ENCODE measurements around the gene ASTN2. TPM values are rescaled to one million over a fixed set of nuclear protein-coding genes. Genes with fewer than 3 reads are reported as not detected.

ASTN2 gene
- total RNA-seq, 1 donor, result 3.1 TPM

DNA sequence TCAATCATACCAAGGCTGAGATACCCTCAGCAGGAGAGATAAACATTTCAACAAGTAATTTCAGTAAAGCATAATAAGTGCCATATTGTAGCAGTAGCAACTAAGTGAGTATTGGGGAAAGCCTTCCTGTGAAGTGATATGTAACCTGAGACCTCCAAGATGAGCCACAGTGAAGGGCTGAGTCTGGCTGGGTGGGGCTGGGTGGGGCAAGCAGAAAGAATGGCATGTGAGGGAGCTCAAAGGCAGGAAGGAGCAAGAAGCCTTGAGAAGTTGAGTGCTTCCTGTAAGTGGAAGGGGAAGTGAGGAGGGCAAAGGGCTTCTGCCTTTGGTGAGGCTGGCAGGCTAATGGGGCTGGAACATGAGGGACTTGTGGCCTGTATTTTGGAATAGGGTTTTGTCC lies 19.7 kb upstream of the ASTN2 start:
- Histone ChIP-seq H3K4me3 (ENCODE audit: low read length) (no peak overlapping the region), H3K9me3 (ENCODE audit: low read depth, low read length) (no peaks in the 10 kb centered on the region), H3K27me3 (ENCODE audit: insufficient read depth, low read length) (no peaks in the 10 kb centered on the region), H3K4me1 (ENCODE audit: insufficient read depth, low read length) (no peaks in the 10 kb centered on the region)

DNA sequence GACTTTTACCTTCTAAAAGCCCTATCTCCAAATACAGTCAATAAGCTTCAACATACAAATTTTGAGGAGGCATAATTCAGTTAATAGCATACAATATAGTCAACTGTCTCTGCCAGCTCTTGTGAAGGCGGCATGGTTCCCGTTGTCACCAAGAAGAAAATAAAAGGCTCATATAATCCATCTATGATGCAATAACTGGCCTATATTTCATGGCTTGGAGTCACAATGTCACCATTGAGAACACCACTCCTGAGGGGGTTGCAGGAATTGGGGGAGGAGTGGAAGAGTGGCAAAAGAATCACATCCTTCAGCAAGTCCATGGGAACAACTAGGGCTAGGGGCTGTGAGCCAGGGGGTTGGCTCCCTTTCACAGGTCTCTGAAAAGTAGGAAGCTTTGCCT lies 16.0 kb upstream of the ASTN2 start:
- Histone ChIP-seq H3K9me3 (ENCODE audit: low read depth, low read length) (no peaks in the 10 kb centered on the region), H3K27me3 (ENCODE audit: insufficient read depth, low read length) (no peaks in the 10 kb centered on the region), H3K4me1 (ENCODE audit: insufficient read depth, low read length) (no peaks in the 10 kb centered on the region), H3K4me3 (ENCODE audit: low read length) (no peak overlapping the region)

DNA sequence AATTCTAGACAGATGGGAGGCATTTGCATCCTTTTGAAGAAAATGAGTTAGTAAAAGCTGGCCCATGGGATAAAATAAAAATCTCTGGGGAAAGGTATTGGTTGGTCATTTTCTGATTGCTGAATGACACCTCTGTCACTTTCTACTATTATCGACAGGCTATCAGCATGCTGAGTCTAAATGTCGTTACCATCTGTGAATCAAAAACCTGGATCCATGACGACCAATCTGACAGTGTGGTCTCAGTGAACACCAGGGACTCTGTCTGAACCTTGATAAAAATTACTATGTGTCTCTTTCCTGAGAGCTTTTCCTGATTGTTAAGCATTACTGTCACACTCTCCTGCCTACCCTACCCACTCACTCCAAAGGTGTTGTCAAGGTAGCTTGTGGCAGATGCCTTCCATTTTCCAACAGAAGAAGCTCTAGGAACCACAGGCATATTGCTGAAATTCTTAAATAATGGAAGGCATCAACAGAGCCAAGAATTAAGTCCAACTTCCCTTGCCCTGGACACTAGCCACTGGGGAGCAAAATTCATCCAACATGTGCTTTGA lies 12.6 kb upstream of the ASTN2 start:
- Histone ChIP-seq H3K4me3 (ENCODE audit: low read length) (no peak overlapping the region), H3K27me3 (ENCODE audit: insufficient read depth, low read length) (no peaks in the 10 kb centered on the region), H3K4me1 (ENCODE audit: insufficient read depth, low read length) (no peaks in the 10 kb centered on the region), H3K9me3 (ENCODE audit: low read depth, low read length) (no peaks in the 10 kb centered on the region)

DNA sequence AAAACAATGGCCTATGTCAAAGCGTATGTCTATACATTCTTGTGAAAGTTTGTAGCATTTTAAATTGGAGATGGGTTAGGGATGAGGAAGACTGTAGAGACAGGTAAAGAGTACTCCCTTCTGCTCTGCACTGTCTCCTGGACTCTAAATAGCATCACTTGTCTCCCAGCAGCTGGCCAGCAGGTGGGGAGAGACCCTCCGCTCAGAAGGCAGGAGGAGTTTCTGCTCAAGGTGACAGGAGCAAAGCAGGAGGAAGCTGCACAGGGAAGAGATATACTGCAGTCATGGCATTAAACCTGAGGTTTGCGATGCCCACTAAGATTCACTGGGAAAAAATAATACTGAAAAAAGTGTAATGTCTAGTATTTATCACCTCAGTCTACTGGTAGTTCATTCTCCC lies 10.7 kb upstream of the ASTN2 start:
- Histone ChIP-seq H3K9me3 (ENCODE audit: low read depth, low read length) (no peaks in the 10 kb centered on the region), H3K4me1 (ENCODE audit: insufficient read depth, low read length) (no peaks in the 10 kb centered on the region), H3K4me3 (ENCODE audit: low read length) (no peak overlapping the region), H3K27me3 (ENCODE audit: insufficient read depth, low read length) (no peaks in the 10 kb centered on the region)

DNA sequence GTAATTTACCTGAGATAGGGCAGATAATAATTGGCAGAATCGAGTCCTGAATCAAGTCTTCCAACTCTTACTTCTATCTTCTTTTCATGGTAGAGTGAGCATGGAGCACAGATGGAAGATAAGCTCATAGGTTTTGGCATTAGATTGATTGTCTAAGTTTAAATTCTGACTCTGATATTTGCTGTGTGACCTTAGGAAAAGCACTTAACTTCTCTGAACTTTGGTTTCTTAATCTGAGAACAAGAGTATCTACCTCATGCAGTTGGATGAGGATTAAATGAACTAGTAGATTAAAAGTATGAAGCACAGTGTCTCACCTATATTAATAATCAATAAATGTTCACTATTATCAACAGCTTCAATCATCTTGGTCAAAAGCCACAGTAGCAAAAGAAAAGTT lies 9.4 kb upstream of the ASTN2 start:
- Histone ChIP-seq H3K4me3 (ENCODE audit: low read length) (no peak overlapping the region), H3K4me1 (ENCODE audit: insufficient read depth, low read length) (no peaks in the 10 kb centered on the region), H3K9me3 (ENCODE audit: low read depth, low read length) (no peaks in the 10 kb centered on the region), H3K27me3 (ENCODE audit: insufficient read depth, low read length) (no peaks in the 10 kb centered on the region)

DNA sequence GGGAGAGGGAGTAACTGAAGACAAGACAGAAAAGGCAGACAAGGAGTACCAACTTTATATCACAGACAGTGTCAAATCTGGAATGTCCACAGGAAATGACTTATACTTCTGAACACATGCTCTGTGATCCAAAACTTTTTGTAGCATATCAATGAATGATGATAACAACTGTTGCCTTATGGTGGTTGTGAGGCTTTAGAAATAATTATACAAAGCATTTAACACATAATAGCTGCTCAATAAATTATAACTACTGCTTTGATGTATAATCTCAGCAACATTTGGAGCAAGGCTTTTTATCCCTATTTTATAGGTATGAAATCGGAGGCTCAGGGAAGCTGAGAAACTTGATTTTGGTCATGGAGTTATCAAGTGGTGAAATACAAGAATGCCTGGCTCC lies 3.3 kb upstream of the ASTN2 start:
- no peaks in the 10 kb centered on the region for H3K4me1 ChIP-seq (ENCODE audit: insufficient read depth, low read length)
- H3K4me3 ChIP-seq (ENCODE audit: low read length), result no peak overlapping the region
- no peaks in the 10 kb centered on the region for H3K9me3 ChIP-seq (ENCODE audit: low read depth, low read length)
- peaks cover 33% of the 10 kb centered on the region for H3K27me3 ChIP-seq (ENCODE audit: insufficient read depth, low read length)

DNA sequence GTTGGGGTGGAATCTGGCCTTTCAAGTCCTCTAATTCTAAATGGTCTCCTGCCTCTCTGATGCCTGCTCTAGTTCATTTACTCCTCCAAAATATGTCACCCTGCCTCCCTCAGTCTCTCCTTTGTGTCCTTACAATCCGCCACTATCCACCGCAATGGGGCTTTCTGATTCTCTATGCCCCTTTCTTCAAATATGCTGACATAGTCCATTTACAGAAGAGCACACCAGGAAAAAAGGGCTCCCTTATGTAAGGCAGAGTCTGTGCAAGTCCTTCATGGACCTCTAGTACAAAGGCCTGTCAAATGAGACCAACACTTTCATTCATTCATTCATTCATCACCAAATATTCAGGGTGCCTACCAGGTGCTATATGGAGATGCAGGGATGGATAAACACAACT lies 2.0 kb upstream of the ASTN2 start:
- Histone ChIP-seq H3K27me3 (ENCODE audit: insufficient read depth, low read length) (peaks cover 45% of the 10 kb centered on the region), H3K4me3 (ENCODE audit: low read length) (no peak overlapping the region), H3K9me3 (ENCODE audit: low read depth, low read length) (no peaks in the 10 kb centered on the region)

DNA sequence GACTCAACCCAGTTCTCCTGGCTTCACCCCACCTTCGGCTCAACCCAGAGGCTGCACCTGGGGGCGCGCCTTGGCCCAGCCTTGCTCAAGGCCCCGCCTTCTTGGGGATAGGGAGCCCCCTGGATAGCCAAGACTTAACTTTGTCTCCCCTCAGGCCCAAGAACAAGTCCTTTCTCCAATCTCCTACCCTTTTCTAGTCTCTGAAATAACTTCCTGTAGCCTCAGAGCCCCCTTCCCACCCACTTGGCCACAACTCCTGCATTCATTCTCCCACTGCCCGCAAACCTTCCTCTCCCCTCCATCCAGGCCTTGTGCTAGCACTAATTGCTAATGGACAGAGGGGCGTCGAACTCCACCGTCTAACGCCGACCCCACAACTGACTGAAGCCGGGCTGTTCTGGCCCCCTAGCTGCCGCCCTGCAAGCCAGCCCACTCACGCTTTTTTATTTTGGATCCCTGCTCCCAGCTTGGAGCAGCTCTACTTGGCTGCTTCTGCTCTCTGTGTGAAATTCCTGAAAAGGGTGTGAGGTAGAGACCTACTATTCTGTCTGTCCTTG lies 579 bp upstream of the ASTN2 start:
- H3K4me1 ChIP-seq (ENCODE audit: insufficient read depth, low read length), result no peaks in the 10 kb centered on the region
- H3K9me3 ChIP-seq (ENCODE audit: low read depth, low read length), result no peaks in the 10 kb centered on the region
- peaks cover 45% of the 10 kb centered on the region for H3K27me3 ChIP-seq (ENCODE audit: insufficient read depth, low read length)

More for the DNA sequence above, 2.0 kb upstream of the ASTN2 start:
- no peaks in the 10 kb centered on the region for H3K4me1 ChIP-seq (ENCODE audit: insufficient read depth, low read length)

DNA sequence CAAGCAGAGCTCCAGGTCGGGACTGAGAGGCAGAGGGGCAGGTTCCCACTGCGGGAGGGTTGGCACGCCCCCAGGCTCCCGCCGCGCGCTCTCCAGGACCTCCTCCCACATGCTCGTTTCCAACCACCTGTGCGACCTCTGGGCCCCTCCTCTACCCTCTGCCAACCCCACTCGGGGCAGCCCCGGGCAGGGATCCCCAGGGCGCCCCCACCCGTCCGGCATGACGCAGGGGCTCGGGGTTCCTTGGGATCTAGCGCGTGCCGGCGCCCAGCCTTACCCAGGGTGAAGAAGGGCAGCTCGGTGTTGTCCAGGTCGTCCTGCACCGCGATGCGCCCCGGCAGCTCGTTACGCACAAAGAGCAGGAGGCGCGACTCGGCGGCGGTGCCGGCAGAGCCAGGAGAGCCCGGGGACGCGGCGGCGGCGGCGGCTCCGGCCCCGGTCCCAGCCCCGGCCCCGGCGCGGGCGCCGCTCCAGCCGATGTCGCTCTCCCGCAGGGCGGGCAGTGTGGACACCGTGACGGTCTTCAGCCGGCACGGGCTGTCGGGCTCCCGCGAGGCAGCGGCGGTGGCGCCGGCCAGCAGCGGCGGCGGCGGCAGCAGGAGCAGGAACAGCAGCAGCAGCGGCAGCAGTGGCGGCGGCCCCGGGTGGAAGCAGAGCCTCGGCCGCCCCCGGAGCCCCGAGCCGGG lies 494 bp downstream of the ASTN2 start:
- H3K9me3 ChIP-seq (ENCODE audit: low read depth, low read length), result no peaks in the 10 kb centered on the region
- peaks cover 45% of the 10 kb centered on the region for H3K27me3 ChIP-seq (ENCODE audit: insufficient read depth, low read length)
- H3K4me3 ChIP-seq (ENCODE audit: low read length), result no peak overlapping the region
- no peaks in the 10 kb centered on the region for H3K4me1 ChIP-seq (ENCODE audit: insufficient read depth, low read length)

More for the DNA sequence above, 579 bp upstream of the ASTN2 start:
- H3K4me3 ChIP-seq (ENCODE audit: low read length), result no peak overlapping the region

DNA sequence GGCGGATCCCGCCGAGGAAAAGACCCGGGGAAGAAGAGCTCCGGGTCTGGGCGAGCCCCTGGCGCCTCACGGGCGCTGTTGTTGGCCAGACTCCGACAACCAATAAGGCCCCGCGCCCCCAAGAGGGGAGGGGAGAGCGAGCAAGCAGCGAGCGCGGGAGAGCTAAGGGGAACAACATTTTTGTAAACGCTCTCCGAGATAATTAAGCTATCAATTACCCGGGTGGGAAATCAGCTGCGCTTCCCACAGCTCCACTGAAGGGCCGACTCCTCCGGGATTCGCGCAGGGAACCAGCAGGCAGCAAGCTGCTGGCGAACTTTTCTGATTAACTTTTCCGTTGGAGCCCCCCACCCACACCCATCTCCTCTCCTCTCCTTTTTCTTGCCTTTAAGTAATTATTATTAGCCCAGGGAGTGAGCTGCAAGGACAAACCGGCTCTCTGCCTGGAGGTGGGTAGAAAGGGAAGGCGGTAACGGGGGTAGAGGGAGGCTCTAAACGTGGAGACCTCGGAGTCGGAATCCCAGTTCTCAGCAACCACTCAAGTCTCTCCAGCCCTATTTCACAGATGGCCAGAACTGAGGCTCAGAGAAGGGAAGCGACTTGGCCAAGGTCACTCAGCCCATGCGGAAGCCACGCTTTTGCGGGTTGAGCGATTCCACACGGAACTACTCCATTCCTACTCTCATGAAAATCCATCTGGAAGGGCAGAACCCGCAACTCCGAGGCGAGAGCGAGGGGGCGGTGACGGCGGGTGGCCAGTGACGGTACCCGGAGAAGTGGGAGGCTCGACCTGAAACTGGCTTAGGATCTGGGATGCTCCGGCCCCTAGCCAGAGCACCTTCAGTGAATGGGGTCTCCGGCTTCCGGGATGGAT lies 1.3 kb downstream of the ASTN2 start:
- Histone ChIP-seq H3K4me1 (ENCODE audit: insufficient read depth, low read length) (no peaks in the 10 kb centered on the region), H3K27me3 (ENCODE audit: insufficient read depth, low read length) (peaks cover 45% of the 10 kb centered on the region), H3K4me3 (ENCODE audit: low read length) (no peak overlapping the region), H3K9me3 (ENCODE audit: low read depth, low read length) (no peaks in the 10 kb centered on the region)

DNA sequence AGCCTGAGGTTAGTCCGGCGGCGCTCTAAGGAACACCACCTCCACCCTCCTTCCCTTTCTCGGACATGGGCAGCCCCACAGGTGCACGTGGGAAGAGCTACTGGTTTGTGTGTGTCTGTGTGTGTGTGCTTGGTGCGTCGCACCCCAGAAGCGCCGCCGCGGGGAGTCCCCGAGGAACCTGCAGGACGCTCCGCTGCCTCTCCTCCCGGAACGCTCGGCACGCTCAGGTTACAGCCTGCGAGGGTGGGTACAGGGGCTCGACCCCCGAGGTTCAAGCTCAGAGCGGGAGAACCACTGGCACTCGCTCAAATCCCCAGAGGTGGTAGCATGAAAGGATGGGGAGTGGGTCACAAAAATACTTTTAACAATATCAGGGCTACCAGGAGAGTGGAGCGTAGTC lies 2.0 kb downstream of the ASTN2 start:
- Histone ChIP-seq H3K9me3 (ENCODE audit: low read depth, low read length) (no peaks in the 10 kb centered on the region), H3K4me1 (ENCODE audit: insufficient read depth, low read length) (no peaks in the 10 kb centered on the region), H3K4me3 (ENCODE audit: low read length) (no peak overlapping the region), H3K27me3 (ENCODE audit: insufficient read depth, low read length) (peaks cover 45% of the 10 kb centered on the region)

DNA sequence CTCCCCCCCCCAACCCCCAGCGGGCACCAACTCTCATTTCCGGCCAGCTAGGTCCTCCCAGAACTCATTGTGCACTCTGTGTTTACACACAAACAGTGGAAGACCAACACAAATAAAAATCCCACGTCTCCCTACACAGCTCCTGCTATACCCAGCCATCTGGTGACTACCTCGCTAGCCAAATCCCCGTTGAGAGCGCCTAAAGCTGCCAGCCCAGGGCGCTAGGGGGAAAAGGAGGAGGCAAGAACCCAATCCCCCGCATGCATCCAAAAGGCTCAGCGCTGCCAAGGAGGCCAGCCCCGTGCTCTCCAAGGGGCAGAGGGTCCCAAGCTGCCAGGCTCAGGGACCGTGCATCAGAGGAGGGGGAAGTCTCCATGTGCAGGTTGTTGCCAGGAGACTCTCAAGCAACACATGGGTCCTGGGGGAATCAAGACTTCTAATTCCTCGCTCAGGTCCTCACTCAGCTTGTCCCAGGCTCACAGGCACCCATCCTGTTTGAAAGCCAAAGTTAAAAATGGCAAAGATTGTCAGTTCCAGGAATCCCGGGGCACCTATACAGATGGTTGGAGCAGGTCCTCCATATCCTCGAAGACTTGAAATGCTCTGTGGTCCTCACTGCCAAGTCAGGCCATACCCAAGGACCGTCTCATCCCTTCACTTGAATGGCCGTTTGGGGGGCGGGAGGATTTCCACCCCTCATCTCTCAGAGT lies 2.7 kb downstream of the ASTN2 start:
- Histone ChIP-seq H3K4me3 (ENCODE audit: low read length) (no peak overlapping the region), H3K27me3 (ENCODE audit: insufficient read depth, low read length) (peaks cover 45% of the 10 kb centered on the region), H3K4me1 (ENCODE audit: insufficient read depth, low read length) (no peaks in the 10 kb centered on the region), H3K9me3 (ENCODE audit: low read depth, low read length) (no peaks in the 10 kb centered on the region)

DNA sequence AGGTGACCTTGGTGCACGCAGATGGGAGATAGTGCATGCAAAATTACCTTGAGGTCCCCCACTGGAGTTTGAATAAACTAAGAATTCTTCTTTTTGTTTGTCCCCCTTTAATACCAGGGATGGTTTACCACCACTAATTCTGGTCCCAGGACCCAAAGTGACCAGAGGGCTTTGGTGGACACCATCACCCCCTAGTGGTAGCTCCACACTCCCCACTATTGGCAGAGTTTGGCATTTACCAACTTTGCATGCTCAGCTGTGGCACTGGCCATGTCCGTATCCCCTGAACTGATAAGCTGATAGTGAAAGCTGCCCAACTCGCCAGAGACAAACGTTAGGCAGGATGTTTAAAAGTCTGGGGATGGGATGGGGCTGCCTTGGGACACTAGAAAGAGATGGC lies 3.3 kb downstream of the ASTN2 start:
- Histone ChIP-seq H3K27me3 (ENCODE audit: insufficient read depth, low read length) (peaks cover 39% of the 10 kb centered on the region), H3K9me3 (ENCODE audit: low read depth, low read length) (no peaks in the 10 kb centered on the region), H3K4me1 (ENCODE audit: insufficient read depth, low read length) (no peaks in the 10 kb centered on the region), H3K4me3 (ENCODE audit: low read length) (no peak overlapping the region)

DNA sequence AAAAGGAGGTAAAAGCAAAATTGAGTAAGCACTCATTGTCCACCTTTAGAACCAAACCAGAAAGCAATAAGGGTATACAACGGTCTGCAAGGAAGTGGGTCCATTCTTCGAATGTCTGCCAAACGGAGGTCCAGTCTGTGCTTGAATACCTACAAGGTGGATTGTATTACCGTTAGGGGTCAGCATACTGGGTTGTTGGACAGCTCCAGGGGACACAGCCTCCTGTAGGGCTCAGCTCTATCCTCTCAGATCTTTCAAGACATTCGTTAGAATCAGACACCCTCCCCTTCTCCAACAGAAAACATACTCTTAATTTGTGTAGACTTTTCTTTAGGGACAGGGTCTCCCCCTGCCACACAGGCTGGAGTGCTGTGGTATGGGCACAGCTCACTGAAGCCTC lies 5.5 kb downstream of the ASTN2 start:
- no peaks in the 10 kb centered on the region for H3K9me3 ChIP-seq (ENCODE audit: low read depth, low read length)
- H3K4me3 ChIP-seq (ENCODE audit: low read length), result no peak overlapping the region
- no peaks in the 10 kb centered on the region for H3K4me1 ChIP-seq (ENCODE audit: insufficient read depth, low read length)
- peaks cover 24% of the 10 kb centered on the region for H3K27me3 ChIP-seq (ENCODE audit: insufficient read depth, low read length)

Measured in mononuclear cell (primary cell).